Effector CD4-positive, alpha-beta T cell (primary cell): ENCODE results near the gene LRRC10B.

ENCODE experiments used
- DNase-seq: peaks from one replicate; pipeline ENCODE4 v3.0.0-alpha.2; 2020

The LRRC10B gene

GRCh38 chr11:61510166-61510919 lies 1.8 kb downstream of the LRRC10B start:
- DNase-seq = no peak

DNA sequence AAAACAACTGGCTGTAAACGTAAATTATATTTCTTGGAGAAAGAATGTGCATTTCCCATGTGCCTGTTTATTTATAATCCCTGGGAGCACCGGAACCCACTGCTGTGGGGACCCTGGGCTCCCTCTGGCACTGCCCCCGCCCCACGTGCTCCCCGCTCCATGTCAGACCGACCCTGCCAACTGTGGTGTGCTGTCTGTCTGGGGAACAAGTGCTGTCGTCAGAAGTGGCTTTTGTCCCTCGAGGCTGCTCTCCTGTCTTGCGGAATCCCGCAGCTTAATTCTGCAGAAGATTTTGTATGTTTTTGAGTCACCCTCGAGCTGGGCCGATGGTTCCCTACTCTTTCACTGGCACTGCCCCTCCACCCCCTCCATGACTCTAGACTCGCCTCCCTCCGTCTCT lies 2.4 kb downstream of the LRRC10B start:
- no peak for DNase-seq

- DNase-seq = no peak
These were observed 2.8 kb downstream of the LRRC10B start for GRCh38 chr11:61511383-61511782.

- no peak for DNase-seq
These were observed 3.9 kb downstream of the LRRC10B start for GRCh38 chr11:61512435-61512834.

- DNase-seq = no peak
These were observed 4.7 kb downstream of the LRRC10B start for GRCh38 chr11:61513143-61513765.

GRCh38 chr11:61514050-61514917 lies 5.7 kb downstream of the LRRC10B start:
- DNase-seq = no peak

GRCh38 chr11:61515686-61516085 lies 7.1 kb downstream of the LRRC10B start:
- no peak for DNase-seq

DNA sequence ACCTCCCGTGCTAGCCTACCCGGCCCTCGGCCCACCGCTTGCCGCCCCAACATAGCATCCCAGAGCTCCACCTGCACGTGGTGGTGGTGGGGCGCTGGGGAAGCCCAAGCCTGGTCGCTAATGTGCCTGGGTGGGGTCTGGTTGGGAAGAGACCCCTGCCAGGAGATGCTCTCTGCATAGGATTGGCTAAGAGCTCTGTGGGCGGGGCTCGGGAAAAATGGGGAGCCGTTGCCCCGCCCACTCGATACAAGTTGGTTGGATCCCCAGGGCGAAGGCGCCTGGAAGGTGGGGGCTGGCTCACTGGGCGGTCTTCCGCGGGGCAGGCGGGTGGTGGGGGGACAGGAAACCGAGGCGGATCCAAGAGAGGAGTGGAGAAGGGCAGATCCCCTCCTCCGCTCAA lies 7.6 kb downstream of the LRRC10B start:
- no peak for DNase-seq

DNA sequence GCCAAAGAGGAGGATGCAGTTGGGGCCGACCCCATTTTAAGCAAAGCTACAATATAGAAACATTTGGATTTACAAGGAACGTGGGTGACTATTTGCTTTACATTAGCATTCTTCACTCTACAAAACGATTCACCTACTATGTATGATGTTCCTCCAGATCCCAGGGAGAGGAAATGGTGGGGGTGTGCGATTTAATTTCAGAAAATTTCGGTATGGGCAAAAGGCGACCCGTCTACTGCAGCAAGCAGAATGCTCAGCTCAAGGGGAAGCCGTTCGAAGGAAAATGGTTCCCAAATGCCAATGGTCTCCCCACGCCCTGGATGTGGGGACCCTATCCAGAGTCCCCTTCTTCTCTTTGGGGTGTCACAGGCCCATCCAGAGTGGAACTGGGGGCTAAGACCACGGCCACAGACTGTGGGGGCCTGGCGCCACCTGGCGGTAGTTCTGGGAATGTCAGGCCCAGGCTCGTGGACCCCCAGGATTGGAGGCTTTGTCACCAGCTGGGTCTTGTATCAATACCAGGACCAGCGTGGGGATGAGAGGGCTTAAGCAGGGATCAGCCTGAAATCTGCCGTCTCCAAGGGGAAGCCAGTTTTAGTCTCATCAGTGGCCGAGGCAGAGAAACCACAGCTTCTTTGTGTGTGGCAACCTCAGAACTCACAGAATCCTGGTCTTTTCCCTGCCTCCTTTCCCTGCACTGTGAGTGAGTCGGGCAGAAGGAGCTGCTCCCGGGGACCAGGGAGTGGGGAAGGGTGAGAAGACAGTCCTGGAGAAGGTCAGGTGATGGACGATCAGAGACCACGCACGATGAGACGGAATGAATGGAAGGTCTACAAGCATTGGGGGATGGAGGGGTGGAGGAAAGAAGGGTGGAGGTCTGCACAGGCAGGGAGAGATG lies 8.4 kb downstream of the LRRC10B start:
- peak; percentile 52 for DNase-seq

DNA sequence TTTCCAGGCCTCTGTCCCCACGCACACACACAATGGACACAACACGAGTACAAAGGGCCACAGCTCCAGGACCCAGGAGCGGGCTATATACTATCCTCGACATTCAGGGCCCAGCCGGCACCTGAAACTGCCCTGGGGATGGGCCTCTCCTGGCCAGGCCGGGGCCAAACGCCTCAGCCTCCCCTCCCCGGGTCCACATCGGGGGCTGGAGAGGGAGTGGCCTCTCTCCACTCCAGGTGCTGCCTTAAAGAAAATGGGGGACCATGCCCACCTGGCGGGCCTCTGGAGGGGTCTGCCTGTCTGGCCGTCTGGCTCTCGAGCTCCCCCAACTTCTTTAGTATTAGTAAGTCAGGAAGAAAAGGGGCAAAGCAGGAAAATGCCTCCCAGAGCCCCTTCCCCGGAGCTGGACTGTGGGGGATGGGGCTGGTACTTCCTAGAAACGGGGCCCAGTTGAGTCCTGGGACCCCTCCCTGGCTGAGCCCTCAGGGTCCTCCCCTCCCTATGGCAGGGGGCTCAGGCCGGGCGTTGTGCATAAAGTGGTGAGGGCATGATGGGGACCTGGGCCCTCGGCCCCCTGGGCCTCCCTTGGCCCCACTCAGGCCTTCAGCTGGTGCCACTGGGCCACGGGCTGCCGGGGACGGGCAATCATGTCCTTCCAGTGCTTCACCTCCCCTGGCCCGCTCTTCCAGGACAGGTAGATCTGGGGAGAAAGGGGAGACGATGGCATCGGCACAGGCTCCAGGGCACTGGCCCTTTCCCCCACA lies 9.7 kb downstream of the LRRC10B start:
- no peak for DNase-seq

GRCh38 chr11:61522881-61523280 lies 14.3 kb downstream of the LRRC10B start:
- no peak for DNase-seq

GRCh38 chr11:61524446-61524845 lies 15.9 kb downstream of the LRRC10B start:
- no peak for DNase-seq

GRCh38 chr11:61524963-61525587 lies 16.5 kb downstream of the LRRC10B start:
- no peak for DNase-seq

DNA sequence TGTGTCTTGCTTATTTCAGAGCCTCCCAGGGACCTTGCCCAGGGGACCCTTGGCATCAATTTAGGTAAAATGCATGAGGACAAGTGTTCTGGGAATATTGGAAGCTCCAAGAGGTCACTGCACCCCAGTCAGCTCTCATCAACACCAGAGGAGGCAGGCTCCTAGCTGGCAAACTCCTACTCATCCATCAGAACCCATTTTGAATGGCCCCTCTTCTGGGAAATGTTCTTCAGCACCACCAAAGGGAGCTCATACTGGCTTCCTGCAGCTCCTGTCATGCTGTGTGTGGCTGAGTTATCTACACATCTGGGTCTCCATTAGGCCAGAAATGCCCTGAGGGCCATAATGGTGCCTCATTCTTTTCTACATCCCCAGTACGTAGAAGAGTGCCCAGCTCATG lies 17.7 kb downstream of the LRRC10B start:
- DNase-seq = no peak

DNA sequence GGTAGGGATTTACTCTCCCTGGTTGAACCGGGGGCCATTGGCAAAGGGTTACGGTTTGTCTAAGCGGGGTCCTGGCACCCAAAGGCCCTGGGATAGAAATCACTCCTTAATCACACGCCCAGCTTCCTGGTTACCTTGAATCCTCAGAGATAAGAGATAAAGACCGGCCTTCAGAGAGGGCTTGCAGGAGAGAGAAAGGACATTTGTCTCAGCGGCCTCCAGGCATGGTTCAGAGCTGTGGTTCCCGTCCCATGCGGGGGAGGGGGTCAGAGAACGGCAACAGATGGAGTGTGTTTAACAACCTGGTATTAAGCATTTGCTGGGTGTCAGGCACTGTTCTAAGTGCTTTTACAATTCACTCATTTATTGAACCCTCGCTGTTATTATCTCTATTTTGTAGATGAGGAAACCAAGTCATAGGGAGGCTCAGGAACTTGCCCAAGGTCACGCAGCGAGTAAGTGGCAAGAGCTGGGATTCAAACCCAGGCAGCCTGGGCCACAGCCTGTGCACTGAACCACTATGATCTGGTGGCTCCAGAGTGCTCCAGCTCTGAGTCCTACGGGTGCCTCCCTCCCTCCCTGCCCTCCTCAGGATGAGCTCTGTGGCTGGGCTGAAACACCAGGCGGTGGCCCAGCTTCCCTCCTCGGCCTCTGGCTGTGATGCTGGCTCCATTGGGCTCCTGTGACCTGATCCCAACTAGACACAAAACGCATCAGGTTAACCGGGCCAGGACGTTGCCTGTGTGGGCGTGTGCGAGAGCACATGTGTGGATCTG lies 18.6 kb downstream of the LRRC10B start:
- no peak for DNase-seq

GRCh38 chr11:61528114-61528513 lies 19.6 kb downstream of the LRRC10B start:
- DNase-seq = no peak

DNA sequence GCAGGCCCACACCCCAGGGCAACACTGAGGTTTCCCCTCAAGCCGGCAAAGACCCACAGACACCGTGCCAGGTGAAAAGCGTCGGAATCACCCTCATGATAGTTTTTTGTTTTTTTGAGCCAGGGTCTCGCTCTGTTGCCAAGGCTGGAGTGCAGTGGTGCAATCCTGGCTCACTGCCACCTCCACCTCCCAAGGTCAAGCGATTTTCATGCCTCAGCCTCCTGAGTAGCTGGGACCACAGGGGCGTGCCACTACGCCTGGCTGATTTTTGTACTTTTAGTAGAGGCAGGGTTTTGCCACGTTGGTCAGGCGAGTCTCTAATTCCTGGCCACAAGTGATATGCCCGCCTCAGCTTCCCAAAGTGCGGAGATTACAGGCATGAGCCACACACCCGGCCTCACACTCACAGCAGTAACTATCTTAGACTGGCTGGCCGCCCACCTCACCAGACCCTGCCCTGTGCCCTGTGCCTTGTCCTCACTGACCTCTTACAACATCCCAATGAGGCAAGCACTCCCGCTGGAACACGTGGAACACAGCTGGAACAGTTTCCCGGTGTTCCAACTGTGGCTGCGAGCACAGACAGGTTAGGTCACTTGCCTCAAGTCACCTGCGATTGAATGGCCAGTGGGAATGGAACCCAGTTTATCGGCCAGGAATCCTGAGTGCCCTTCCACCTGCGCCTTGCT lies 21.1 kb downstream of the LRRC10B start:
- DNase-seq = no peak

DNA sequence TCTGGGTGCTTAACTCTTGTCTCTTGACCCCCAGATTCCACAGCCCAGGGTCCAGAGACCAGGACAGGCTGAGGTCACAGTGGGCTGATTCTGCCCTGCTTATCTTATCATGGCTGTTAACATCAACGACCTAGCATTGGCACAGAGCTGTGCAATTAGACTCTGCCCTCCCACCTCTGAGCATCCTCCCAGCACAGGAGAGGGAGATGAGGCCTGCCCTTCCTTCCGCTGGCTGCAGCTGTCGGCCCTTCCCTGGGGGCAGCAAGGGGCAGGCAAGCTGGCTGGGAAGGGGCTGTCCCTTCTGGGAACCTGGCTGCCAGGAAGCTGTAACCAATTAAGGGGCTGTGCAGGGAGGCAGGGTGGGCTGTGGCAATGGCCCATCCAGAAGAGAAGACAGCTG lies 22.5 kb downstream of the LRRC10B start:
- DNase-seq = no peak

GRCh38 chr11:61532134-61533038 lies 23.8 kb downstream of the LRRC10B start:
- peak; percentile 13 for DNase-seq
